ENCODE measurements around the gene CYB5R3.
"Not testable (repeated sequence)": the region's sequence is repeated elsewhere in the genome, so short reads cannot be mapped to it uniquely, and the experiment has no call there.

The CYB5R3 gene

GRCh38 chr22:42622061-42622710 is 27.0 kb downstream of the CYB5R3 start:
- no peak for DNase-seq

GRCh38 chr22:42621505-42622002 is 27.6 kb downstream of the CYB5R3 start:
- DNase-seq, result peak; percentile 17

DNA sequence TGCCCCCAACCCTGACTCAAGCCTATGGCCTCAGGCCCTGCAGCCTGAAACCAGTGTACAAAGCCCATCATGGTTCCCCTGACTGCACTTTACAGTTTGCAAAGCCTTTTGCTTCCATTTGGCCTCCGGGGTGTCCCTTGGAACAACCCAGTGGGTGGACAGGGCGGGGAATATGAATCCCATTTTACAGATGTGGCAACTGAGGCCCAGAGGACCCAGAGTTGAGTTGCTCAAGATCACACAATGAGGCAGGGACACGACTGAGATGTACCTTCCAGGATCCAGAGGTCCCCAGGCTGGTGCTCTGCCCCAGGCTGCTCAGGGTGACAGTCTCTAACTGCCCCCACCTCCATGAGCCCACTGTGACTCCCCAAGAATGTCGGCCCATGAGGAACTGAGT is 29.1 kb downstream of the CYB5R3 start:
- no peak for DNase-seq

DNA sequence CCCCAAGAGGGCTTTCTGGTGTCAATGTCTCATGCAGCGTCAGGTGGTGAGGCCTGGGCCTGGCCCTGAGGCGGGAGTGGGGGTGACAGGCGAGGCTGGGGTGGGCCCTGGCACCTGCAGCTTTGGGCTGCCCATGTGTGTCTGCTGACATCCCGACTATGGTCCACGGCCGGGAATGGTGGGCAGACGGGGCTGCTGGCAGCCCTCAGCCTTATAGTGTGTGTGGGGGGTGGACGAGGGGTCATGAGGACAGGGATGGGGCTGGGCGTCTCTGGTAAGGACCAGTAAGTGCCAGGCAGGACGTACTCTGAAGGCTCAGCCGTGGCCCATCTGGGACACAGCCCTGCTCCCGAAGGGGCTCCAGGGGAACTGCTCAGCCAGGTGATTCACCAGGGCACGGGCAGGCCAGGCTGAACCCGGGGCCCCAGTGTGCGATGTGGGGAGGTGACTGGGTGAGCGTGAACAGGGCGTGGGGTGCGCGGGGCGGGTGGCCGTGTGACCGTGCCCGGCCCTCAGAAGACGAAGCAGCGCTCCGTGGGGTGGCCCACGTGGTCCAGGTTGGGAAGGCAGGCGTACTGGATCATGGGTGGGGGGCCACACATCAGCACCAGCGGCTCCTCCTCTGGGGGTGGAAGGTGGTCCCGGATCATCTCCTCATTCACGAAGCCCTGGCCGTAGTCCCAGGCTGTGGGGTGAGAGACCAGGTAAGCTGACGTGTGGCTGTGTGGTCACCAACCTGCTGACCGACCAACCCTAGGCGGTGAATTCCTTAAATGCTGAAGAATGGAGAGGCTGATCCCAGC is 29.7 kb downstream of the CYB5R3 start:
- no peak for DNase-seq

GRCh38 chr22:42617155-42617983 is 31.8 kb downstream of the CYB5R3 start:
- no peak for DNase-seq

GRCh38 chr22:42615860-42616175 is 33.4 kb downstream of the CYB5R3 start:
- DNase-seq, result not testable (repeated sequence)

DNA sequence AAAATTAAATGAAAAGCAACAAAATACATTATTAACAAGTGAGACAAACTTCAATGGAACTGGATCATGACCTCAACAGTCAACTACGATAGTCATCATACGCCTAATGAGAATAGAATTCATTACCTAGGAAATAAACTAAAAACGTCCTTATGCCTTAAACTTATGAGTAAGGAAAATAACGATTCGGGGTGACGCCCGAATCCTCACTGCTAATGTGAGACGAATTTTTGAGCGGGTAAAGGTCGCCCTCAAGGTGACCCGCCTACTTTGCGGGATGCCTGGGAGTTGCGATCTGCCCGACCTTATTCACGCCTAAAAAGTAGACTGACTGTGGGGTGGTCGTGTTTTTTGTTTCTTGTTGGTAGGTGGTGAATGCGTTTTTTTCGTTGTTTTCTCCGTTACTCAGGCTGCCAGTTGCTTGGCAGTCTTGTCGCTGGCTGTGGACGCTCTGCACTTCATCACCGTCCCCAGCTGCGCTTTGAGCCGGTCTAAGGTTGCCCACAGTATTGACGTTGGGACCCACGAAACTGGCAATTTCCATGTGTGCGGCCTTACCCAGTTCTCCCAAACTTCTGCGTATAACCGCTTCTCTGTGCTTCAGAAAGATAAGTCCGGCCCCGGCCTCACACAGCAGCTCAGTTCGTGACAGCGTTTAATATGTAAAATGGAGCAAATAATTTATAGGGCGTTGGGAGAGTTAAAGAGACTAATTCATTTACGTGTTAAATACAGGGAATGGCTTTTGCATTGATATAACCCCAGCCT is 33.9 kb downstream of the CYB5R3 start:
- peak; percentile 98 for DNase-seq

DNA sequence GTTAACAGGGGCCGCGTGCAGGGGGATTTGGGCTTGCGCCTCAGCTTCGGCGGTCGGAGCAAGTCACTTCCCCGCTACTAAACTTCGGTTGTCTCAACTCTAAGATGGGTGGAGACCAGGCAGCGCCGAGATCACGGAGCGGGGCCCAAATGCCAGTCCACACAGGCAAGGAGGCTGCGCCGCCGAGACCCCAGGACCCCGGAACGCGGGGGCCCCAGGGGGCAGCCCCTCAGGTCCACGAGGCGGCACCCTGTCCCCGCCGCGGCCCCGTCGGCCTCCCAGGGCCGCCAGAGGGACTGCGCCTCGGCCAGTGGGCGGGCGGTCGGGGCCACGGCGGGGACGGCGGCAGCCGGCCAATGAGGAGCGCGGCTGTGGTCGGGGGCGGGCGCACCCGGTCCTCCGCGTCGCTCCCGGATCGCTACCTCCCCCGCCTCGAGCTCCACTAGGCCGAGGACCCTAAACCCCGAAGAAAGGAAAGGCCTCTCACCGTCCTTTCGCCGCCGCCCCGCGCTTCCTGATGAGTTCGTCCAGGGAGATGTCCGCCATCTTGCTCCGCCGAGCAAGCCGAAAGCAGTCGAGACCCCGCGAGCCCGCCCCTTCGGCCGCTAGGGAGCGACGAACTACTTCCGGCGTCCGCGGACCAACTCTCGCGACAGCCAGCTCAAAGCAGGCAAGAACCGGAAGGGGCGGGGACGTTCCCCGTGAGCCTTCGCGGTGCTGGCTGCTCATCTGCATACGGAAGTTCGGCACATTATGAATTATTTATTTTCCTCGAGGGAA is 34.7 kb downstream of the CYB5R3 start, which contains the start of gene POLDIP3:
TSS of gene POLDIP3 (minus strand) at position 572 of the 780 bp plus-strand sequence. CDS start at position 546, 26 bp downstream.
- DNase-seq, result peak; percentile 97

GRCh38 chr22:42613872-42614301 is 35.3 kb downstream of the CYB5R3 start:
- DNase-seq, result no peak

DNA sequence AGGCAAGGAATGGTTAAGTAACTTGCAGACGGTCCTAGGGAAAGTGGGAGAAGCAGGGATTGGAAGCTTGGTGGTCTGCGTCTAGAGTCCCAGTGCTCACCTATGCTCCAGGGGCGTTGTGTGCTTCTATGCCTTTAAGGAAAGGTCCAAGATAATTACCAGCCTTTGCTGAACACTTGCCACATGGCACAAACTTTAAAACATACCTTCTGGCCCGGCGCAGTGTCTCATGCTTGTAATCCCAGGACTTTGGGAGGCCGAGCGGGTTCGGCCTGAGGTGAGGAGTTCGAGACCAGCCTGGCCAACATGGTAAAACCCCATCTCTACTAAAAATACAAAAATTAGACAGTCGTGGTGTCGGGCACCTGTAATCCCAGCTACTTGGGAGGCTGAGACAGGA is 36.9 kb downstream of the CYB5R3 start:
- no peak for DNase-seq

DNA sequence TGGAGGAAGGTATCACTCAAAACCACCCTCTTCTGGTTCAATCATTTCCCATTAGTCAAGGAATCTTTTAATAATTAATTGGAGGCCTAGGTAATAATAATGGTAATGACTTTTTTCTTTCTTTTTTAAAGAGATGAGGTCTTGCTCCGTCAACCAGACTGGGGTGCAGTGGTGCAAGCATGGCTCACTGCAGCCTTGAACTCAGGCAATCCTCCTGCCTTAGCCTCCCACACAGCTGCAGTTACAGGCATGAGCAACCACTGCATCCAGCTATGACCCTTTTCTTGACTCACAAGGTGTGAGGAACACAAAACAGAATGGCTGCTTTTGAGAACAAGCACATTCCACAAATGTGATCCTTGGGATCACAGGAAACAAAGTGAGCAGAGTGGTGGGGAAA is 38.1 kb downstream of the CYB5R3 start:
- no peak for DNase-seq

- no peak for DNase-seq
These were observed 39.0 kb downstream of the CYB5R3 start for GRCh38 chr22:42610186-42610585.

DNA sequence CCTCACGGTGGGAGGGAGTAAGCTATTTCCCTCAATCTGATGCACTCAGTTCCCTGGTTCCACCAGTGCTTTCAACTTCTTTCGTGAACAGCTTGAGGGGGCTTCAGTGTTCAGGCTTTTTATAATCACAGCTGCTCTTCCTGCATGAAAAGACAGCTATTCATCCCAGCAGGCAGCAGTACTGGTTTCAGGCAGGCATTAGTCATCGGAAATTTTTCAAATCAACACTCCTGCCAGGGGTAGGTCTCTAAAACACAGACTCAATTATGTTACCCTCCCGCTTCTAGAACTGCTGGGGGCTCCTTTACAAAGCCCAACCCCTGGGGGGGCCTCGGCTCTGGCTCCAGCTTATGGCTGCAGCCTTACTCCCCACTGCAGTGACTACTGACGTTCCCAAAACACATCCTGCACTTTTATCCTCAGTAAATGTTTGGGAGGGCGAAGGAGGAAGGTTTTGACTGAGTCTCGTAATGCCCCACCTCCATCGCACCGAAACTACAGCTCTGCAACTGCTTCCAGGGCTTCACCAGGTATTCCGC is 40.3 kb downstream of the CYB5R3 start:
- peak; percentile 40 for DNase-seq

GRCh38 chr22:42608136-42608822 is 40.9 kb downstream of the CYB5R3 start:
- DNase-seq, result no peak

DNA sequence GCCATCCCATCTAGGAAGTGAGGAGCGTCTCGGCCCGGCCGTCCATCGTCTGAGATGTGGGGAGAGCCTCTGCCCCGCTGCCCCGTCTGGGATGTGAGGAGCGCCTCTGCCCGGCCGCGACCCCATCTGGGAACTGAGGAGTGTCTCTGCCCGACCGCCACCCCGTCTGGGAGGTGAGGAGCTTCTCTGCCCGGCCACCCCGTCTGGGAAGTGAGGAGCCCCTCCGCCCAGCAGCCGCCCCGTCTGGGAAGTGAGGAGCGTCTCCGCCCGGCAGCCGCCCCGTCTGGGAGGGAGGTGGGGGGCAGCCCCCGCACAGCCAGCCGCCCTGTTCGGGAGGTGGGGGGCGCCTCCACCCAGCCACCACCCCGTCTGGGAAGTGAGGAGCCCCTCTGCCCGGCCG is 41.6 kb downstream of the CYB5R3 start:
- not testable (repeated sequence) for DNase-seq

- no peak for DNase-seq
These were observed 44.8 kb downstream of the CYB5R3 start for GRCh38 chr22:42604403-42604802.

GRCh38 chr22:42603427-42603826 is 45.8 kb downstream of the CYB5R3 start:
- no peak for DNase-seq

- DNase-seq, result no peak
These were observed 46.7 kb downstream of the CYB5R3 start for GRCh38 chr22:42602470-42602869.

DNA sequence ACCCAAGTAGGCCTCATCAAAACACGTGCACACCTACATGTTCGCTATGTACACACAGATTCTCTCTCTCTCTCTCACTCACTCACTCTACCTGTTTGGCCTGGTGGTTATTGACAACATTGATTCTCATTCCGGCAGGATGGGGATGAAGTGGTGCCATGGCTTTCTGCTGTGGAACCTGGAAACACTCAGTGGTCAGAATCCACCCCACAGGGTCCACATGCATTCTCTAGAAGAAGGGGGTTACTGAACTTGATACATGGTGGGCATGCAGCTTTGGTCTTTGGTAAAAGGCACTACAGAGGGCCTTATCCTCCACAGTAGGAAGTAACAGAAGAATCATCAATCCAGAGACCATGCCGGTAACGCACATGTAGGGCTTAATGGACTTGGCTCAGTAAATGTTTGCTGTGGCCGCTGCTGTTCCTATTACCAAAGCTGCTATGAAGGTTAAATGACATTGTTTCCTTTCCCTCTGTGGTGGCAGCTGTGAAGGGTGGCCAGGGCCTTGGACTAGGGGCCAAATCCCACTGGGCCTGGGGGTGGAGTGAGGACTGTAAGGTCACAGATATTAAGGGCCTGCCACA is 47.2 kb downstream of the CYB5R3 start:
- DNase-seq, result no peak

- no peak for DNase-seq
These were observed 52.2 kb downstream of the CYB5R3 start for GRCh38 chr22:42596863-42597530.

All from NCI-H1694 (cell line).